Vagina (tissue), 2 donors: Measurements from ENCODE around the gene SV2B.

Experiments
- CTCF ChIP-seq, 3 experiments: fragments of 450-650 bp in 2 of 3; fragments of 200-600 bp in 1 of 3; sonication (generic) in 1 of 3; IDR thresholded peaks; one replicate each; pipeline ENCODE4 v1.5.1; 2017 to 2019; ENCODE audit warnings: antibody characterized with exemption in 3 of 3, mild to moderate bottlenecking in 2 of 3, moderate library complexity in 2 of 3
- POLR2A ChIP-seq, 2 donors: fragments of 450-650 bp; IDR thresholded peaks; one replicate each; pipeline ENCODE4 v1.6.1; 2017; ENCODE audit warnings: antibody characterized with exemption in 2 of 2, mild to moderate bottlenecking in 2 of 2, moderate library complexity in 2 of 2
- POLR2AphosphoS5 ChIP-seq, 2 donors: sonication (generic); formaldehyde crosslinking; IDR thresholded peaks; one replicate each; pipeline ENCODE4 v1.9.0; 2017; ENCODE audit warnings: antibody characterized with exemption in 2 of 2, mild to moderate bottlenecking in 2 of 2, low read depth in 1 of 2; ENCODE audit not compliant: insufficient read depth in 1 of 2

- TF ChIP-seq CTCF (IDR thresholded peaks at IDR 0.05) (no peak), POLR2AphosphoS5 (IDR thresholded peaks at IDR 0.05; ENCODE audit: insufficient read depth in 1 of 2, low read depth in 1 of 2) (no peak), POLR2A (IDR thresholded peaks at IDR 0.05) (no peak)
Observed at GRCh38 chr15:91073768-91074167, 26.3 kb upstream of the SV2B start.
